Activated CD4-positive, CD25-positive, alpha-beta regulatory T cell treated with anti-CD3 and anti-CD28 coated beads, Interleukin-2, amount 50 U/mL, for 24 hours (primary cell): ENCODE data around the gene FRAS1.
"Not testable (repeated sequence)": the region's sequence is repeated elsewhere in the genome, so short reads cannot be mapped to it uniquely, and the experiment has no call there.

Experiments
- ATAC-seq, 2 donors: fragments of 150-1000 bp; cut with Tn5 transposase; one replicate each; pipeline ENCODE4 v1.10.0; 2021; ENCODE audit warnings: mild to moderate bottlenecking in 1 of 2, moderate library complexity in 1 of 2

The FRAS1 gene

DNA sequence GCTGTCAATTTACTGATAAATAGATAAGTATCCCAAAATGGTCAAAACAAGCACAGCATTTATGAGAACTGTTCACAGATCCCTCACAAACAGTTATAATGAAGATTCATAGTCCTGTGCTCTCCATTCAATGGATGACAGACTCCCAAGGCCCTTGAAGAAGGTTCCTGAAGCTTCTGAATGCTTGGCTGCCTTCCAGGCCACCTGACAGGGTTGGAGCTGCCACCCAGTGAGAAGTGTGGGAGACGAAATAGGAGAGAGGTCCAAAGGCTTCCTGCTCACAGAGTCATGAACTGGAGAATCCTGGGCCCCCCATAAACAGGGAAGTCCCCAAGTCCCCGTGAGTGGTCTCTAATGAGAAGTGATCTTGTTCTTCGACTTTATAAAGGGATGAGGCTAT, 468.4 kb downstream of the FRAS1 start:
- no peak for ATAC-seq

DNA sequence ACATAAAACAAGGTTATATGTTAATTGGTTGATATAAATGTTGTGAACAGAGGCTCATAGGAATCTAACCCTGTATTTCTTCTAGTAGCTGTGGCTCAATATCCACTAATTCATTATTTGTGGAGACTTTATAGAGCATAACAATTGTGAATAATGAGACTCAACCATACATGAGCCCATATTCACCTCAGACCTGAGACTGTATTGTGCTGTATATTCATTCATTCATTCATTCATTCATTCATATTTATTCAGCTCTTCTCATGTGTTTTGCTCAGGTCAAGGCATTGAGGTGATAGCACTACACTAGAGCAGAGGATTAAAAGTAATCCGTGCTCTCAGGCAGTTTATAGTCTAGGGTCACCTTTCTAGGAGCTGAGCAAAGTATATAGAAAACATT, 470.0 kb downstream of the FRAS1 start:
- no peak for ATAC-seq

GRCh38 chr4:78527555-78527954, 470.4 kb downstream of the FRAS1 start:
- ATAC-seq: no peak

DNA sequence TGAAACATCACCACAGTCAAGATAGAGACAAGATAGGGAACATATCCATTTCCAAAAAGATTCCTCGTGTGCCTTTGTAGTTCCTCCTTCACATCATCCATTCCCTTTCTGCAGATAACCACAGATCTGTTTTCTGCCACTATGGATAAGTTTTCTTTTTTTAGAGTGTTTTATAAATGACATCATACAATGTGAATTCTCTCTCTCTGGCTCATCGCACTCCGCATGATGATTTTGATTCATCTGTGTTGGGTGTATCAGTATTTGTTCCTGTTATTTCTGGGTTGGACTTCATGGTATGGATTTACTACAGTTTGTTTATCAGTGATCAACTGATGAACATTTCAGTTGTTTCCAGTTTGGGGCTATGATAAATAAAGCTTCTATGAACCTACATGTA, 471.2 kb downstream of the FRAS1 start:
- ATAC-seq: no peak

GRCh38 chr4:78529569-78530209, 472.6 kb downstream of the FRAS1 start:
- no peak for ATAC-seq

DNA sequence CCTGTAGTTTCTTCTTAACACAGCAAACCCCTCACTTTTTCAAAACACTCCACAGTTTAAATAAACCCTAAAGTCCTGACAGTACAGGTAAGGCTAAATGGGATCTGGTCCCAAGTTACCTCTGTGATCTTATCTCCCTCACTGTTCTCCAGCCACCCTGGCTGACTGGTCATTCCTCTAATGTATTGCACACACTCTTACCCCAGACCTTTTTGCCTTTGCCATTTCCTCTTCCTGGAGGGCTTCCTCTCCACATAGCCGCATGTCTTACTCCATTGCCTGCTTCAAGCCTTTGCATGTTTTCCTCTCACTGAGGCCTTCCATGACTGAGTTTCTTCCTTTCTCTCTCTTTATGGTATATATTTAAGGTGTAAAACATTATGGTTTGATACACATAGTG, 474.9 kb downstream of the FRAS1 start:
- no peak for ATAC-seq

- no peak for ATAC-seq
Observed at GRCh38 chr4:78533854-78534253, 476.7 kb downstream of the FRAS1 start.

GRCh38 chr4:78534286-78534955, 477.3 kb downstream of the FRAS1 start:
- ATAC-seq: no peak

GRCh38 chr4:78542373-78542772, 485.2 kb downstream of the FRAS1 start:
- ATAC-seq: no peak

- peak; percentile 17 to 21 for ATAC-seq
Observed at GRCh38 chr4:78543424-78544125, 486.5 kb downstream of the FRAS1 start.

- no peak for ATAC-seq
Observed at GRCh38 chr4:78544678-78545077, 487.6 kb downstream of the FRAS1 start.

GRCh38 chr4:78545275-78546246, 488.4 kb downstream of the FRAS1 start:
- ATAC-seq: no peak

- not testable (repeated sequence) for ATAC-seq
Observed at GRCh38 chr4:78547899-78548298, 490.8 kb downstream of the FRAS1 start.

DNA sequence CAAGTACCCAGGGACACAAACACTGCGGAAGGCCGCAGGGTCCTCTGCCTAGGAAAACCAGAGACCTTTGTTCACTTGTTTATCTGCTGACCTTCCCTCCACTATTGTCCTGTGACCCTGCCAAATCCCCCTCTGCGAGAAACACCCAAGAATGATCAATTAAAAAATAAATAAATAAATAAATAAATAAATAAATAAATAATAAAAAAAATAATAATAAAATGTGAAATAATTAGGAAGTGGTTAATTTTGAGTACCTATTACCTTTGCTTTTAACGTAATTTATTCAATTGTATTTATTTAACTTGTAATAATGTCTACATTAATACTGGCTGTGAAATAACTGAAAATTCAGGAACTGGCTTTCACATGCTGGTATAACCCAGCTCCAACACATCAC, 491.8 kb downstream of the FRAS1 start:
- not testable (repeated sequence) for ATAC-seq

DNA sequence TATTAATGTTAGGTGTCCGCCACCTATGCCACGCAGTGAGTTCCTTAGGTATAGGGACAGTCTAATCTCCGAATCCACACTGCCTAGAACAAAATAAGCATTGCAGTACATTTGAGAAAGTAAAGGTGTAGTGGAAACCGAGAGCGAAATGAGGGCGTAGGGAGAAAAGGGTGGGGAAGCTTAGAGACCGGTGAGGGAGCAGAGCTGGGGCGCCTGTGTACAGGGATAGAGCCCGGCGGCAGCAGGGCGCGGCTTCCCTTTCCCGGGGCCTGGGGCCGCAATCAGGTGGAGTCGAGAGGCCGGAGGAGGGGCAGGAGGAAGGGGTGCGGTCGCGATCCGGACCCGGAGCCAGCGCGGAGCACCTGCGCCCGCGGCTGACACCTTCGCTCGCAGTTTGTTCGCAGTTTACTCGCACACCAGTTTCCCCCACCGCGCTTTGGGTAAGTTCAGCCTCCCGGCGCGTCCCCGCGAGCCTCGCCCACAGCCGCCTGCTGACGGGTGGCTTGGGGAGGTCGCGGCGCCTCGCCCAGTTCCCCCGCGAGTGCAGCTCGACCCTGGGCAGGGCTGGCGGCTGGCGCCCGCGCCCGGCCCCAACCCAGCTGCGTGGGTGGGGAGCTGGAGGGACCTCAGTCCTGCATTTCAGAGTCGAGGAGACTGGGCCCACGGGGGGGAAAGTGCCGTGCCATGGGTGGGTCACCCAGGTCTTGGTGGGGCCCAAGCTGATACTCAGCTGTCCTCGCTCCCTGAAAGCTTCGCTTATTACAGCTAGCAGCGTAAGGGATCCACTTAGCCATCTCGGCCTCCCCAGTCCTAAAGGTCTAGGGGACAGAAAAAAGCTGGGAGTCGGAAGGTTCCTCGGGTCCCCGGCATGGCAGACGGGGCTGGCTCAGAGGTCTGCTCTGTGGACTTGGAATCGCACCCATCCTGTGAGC, 494.6 kb downstream of the FRAS1 start, which contains the start of gene ANXA3:
TSS of gene ANXA3 (plus strand) at position 351 of the 932 bp plus-strand sequence. CDS start 2,704 bp downstream, outside the sequence.
- ATAC-seq: peak in 1 of 2 donors; percentile 25

DNA sequence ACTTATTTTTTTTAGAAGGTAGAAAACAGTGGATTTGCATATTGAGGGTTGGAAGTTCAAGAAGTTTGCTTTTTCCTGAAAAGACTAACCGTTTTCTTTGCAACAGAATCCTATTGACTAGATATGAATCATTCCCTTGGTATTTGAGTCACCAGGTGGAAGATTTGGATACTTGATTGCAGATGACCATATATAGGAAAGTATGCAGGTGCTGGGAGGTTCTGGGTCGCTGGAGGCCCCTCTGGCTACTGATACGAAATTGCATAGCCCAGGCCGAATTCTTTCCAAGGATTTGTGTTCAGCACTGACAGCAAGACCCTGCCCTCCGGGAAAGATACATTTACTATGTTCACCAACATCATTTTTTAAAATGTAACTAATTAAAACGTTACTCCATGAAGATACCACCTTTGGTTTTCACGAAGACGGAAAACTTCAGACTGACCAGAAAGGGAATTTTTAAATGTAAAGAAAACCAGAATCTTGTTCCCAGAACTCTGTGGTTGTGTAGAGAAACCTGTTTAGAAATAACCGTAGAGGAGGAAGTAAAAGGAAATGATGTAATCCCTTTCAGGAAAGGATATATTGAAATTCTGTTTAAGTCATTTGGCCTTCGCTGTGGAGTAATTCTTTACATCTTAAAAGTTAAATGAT, 495.4 kb downstream of the FRAS1 start:
- ATAC-seq: no peak

- no peak for ATAC-seq
Observed at GRCh38 chr4:78553043-78553396, 495.9 kb downstream of the FRAS1 start.

DNA sequence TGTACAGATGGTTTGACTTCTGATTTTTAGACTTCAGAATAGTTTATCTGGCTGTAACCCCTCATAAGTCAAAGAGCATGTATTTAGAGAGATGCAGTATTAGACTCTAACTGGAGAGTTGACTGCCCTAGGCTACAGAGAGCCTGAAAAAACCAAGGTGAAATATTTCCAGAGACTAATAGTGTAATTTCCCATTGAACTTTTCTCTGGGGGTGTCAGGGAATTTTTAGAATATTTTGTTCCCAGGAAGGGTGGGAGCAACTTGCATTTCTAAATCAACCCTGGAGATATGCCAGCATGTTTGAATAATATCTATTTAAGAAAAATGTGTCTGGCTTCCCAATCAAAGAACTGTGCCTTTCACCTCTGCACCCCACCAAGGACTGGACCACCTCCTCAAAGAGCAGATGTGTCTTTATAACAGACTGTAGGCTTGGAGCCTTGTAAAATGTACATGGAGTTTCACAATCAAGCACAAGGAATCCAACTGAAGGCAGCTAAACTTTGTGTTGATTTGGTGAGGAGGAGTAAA, 496.5 kb downstream of the FRAS1 start:
- ATAC-seq: no peak

GRCh38 chr4:78556665-78557064, 499.5 kb downstream of the FRAS1 start:
- ATAC-seq: no peak

- no peak for ATAC-seq
Observed at GRCh38 chr4:78557841-78558240, 500.7 kb downstream of the FRAS1 start.

DNA sequence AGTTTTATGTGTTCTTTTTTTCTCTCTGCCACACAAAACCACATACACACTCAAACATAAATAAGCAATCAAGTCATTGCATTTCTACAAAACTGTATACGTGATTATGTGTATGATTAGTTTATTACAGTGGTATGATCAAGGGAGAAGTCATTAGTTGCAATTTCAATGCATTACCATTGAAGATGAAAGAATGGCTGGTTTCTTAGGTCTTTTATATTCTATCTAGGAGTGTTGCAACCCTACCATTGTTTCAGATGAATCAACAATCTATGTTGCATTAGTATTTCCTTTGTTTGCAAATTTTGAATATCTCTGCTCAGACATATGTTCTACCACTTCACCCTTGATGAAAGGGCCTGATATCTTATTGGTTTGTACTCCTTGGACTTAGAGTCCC, 501.3 kb downstream of the FRAS1 start:
- no peak for ATAC-seq
